Measurements from ENCODE around the gene TPRX1.
"Not testable (repeated sequence)": the region's sequence is repeated elsewhere in the genome, so short reads cannot be mapped to it uniquely, and the experiment has no call there.

The TPRX1 gene
- total RNA-seq = 0 to 0.99 (median 0) reads per million in 17 experiments

- not testable (repeated sequence) for DNase-seq
These were observed at the start of gene TPRX1 for GRCh38 chr19:47804451-47804850. Gene TPRX1, minus strand, starts transcription at chr19:47804551. Its CDS starts 12 bp downstream, at chr19:47804539.

- no peak for DNase-seq
These were observed 48.7 kb upstream of the TPRX1 start for GRCh38 chr19:47853003-47853402.

GRCh38 chr19:47848823-47849473, 44.6 kb upstream of the TPRX1 start:
- DNase-seq = peak; percentile 54 to 79 (median 62)

GRCh38 chr19:47848425-47848822, 44.1 kb upstream of the TPRX1 start:
- DNase-seq = no peak

GRCh38 chr19:47842941-47843340, 38.6 kb upstream of the TPRX1 start:
- DNase-seq = no peak

GRCh38 chr19:47839913-47840312, 35.6 kb upstream of the TPRX1 start:
- no peak for DNase-seq

- no peak for DNase-seq
These were observed 35.1 kb upstream of the TPRX1 start for GRCh38 chr19:47839411-47839810.

GRCh38 chr19:47836038-47836437, 31.7 kb upstream of the TPRX1 start:
- DNase-seq = no peak

GRCh38 chr19:47832723-47833122, 28.4 kb upstream of the TPRX1 start:
- DNase-seq = no peak

- no peak for DNase-seq
These were observed 22.4 kb upstream of the TPRX1 start for GRCh38 chr19:47826800-47827199.

GRCh38 chr19:47824396-47824795, 20.0 kb upstream of the TPRX1 start:
- no peak for DNase-seq

- no peak for DNase-seq
These were observed 17.2 kb upstream of the TPRX1 start, which contains the start of gene CRX for GRCh38 chr19:47821460-47822020. Gene CRX, plus strand, starts transcription at chr19:47821937. Its CDS starts 12,507 bp downstream, at chr19:47834444.

- no peak for DNase-seq
These were observed 16.1 kb upstream of the TPRX1 start for GRCh38 chr19:47820410-47820809.

- peak in 2 of 4 experiments; percentile 7 to 16 for DNase-seq
These were observed 15.5 kb upstream of the TPRX1 start for GRCh38 chr19:47819858-47820257.

- DNase-seq = not testable (repeated sequence)
These were observed 13.9 kb upstream of the TPRX1 start for GRCh38 chr19:47818221-47818620.

GRCh38 chr19:47816270-47816669, 11.9 kb upstream of the TPRX1 start:
- DNase-seq = not testable (repeated sequence)

GRCh38 chr19:47813995-47814328, 9.6 kb upstream of the TPRX1 start:
- no peak for DNase-seq

GRCh38 chr19:47813304-47813994, 9.1 kb upstream of the TPRX1 start:
- DNase-seq = peak; percentile 68 to 90 (median 80)

- DNase-seq = no peak
These were observed 2.1 kb upstream of the TPRX1 start for GRCh38 chr19:47806435-47806834.

GRCh38 chr19:47805313-47805712, 962 bp upstream of the TPRX1 start:
- DNase-seq = no peak

GRCh38 chr19:47803671-47804070, 680 bp downstream of the TPRX1 start:
- DNase-seq = not testable (repeated sequence)

- not testable (repeated sequence) for DNase-seq
These were observed 1.2 kb downstream of the TPRX1 start for GRCh38 chr19:47803148-47803547.

GRCh38 chr19:47802521-47803043, 1.8 kb downstream of the TPRX1 start:
- no peak for DNase-seq

- DNase-seq = no peak
These were observed 3.1 kb downstream of the TPRX1 start for GRCh38 chr19:47801270-47801669.

Measured in suppressor macrophage (primary cell).